ENCODE measurements around the gene CCDC3.
"Not testable (repeated sequence)": the region's sequence is repeated elsewhere in the genome, so short reads cannot be mapped to it uniquely, and the experiment has no call there.

Gene CCDC3

GRCh38 chr10:13001041-13001886 lies at the start of gene CCDC3:
Gene CCDC3, minus strand, starts transcription at chr10:13001713. Its CDS starts 143 bp downstream, at chr10:13001570.
- DNase-seq = peak in 1 of 2 experiments; percentile 2

- no peak for DNase-seq
These were observed 49.7 kb upstream of the CCDC3 start for GRCh38 chr10:13051126-13051694.

- DNase-seq = no peak
These were observed 48.4 kb upstream of the CCDC3 start for GRCh38 chr10:13049774-13050420.

- no peak for DNase-seq
These were observed 47.2 kb upstream of the CCDC3 start for GRCh38 chr10:13048762-13049161.

- no peak for DNase-seq
These were observed 46.2 kb upstream of the CCDC3 start for GRCh38 chr10:13047529-13048206.

- no peak for DNase-seq
These were observed 45.5 kb upstream of the CCDC3 start for GRCh38 chr10:13046851-13047528.

- DNase-seq = no peak
These were observed 42.0 kb upstream of the CCDC3 start for GRCh38 chr10:13043520-13043919.

GRCh38 chr10:13039761-13040160 lies 38.2 kb upstream of the CCDC3 start:
- no peak for DNase-seq

GRCh38 chr10:13038391-13038790 lies 36.9 kb upstream of the CCDC3 start:
- DNase-seq = no peak

GRCh38 chr10:13037832-13038231 lies 36.3 kb upstream of the CCDC3 start:
- no peak for DNase-seq

GRCh38 chr10:13036841-13037240 lies 35.3 kb upstream of the CCDC3 start:
- no peak for DNase-seq

GRCh38 chr10:13035731-13036130 lies 34.2 kb upstream of the CCDC3 start:
- DNase-seq = not testable (repeated sequence)

- no peak for DNase-seq
These were observed 25.4 kb upstream of the CCDC3 start for GRCh38 chr10:13026873-13027272.

- DNase-seq = no peak
These were observed 22.2 kb upstream of the CCDC3 start for GRCh38 chr10:13023754-13024153.

- no peak for DNase-seq
These were observed 17.8 kb upstream of the CCDC3 start for GRCh38 chr10:13019280-13019679.

- no peak for DNase-seq
These were observed 16.7 kb upstream of the CCDC3 start for GRCh38 chr10:13018171-13018570.

GRCh38 chr10:13016886-13017285 lies 15.4 kb upstream of the CCDC3 start:
- DNase-seq = no peak

GRCh38 chr10:13016426-13016825 lies 14.9 kb upstream of the CCDC3 start:
- no peak for DNase-seq

GRCh38 chr10:13006037-13006436 lies 4.5 kb upstream of the CCDC3 start:
- no peak for DNase-seq

- DNase-seq = no peak
These were observed 2.2 kb upstream of the CCDC3 start for GRCh38 chr10:13003759-13004158.

GRCh38 chr10:13003004-13003403 lies 1.5 kb upstream of the CCDC3 start:
- no peak for DNase-seq

- no peak for DNase-seq
These were observed 337 bp upstream of the CCDC3 start for GRCh38 chr10:13001887-13002212.

GRCh38 chr10:13000431-13000830 lies 1.1 kb downstream of the CCDC3 start:
- DNase-seq = no peak
